D341Med (cell line): Measurements from ENCODE around the gene DNAJC4.

Experiments
- DNase-seq: peaks from one replicate; pipeline ENCODE4 v3.0.0; 2012; ENCODE audit warnings: low spot score

DNAJC4 gene

GRCh38 chr11:64229090-64229743 lies 1.1 kb upstream of the DNAJC4 start:
- DNase-seq, result no peak

DNA sequence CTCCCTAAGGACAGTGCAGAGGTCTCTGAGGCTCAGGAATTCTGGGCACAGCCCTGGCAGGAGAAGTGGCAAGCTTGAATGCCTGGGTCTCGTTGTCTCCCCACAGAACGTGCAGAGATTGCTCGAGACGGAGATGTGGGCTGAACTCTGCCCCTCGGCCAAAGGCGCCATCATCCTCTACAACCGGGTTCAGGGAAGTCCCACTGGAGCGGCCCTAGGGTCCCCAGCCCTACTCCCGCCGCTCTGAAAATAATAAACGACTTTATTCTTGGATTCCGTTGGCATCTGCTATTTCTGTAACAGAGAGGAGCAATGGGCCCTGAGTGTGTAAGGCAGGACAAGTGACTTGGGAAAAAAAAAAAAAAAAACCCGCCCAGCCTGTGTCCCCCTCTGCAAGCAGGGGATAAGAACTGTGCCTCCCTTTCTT lies 591 bp upstream of the DNAJC4 start:
- no peak for DNase-seq

GRCh38 chr11:64230985-64231365 lies 627 bp downstream of the DNAJC4 start:
- no peak for DNase-seq

DNA sequence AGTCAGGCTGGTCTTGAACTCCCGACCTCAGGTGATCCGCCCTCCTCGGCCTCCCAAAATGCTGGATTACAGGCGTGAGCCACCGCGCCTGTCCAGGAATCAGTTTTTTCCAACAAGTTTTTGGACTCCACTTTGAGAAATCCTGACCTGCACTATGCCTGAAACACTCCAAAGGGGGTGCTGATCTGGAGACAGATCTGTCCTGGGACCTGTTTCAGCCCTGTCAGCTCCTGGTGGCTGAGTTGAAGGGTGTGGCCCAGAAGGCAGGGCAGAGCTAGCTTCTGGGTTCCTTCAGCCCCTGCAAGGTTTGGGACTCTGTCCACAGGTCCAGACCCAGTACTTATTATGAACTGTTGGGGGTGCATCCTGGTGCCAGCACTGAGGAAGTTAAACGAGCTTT lies 1.2 kb downstream of the DNAJC4 start:
- DNase-seq, result no peak

DNA sequence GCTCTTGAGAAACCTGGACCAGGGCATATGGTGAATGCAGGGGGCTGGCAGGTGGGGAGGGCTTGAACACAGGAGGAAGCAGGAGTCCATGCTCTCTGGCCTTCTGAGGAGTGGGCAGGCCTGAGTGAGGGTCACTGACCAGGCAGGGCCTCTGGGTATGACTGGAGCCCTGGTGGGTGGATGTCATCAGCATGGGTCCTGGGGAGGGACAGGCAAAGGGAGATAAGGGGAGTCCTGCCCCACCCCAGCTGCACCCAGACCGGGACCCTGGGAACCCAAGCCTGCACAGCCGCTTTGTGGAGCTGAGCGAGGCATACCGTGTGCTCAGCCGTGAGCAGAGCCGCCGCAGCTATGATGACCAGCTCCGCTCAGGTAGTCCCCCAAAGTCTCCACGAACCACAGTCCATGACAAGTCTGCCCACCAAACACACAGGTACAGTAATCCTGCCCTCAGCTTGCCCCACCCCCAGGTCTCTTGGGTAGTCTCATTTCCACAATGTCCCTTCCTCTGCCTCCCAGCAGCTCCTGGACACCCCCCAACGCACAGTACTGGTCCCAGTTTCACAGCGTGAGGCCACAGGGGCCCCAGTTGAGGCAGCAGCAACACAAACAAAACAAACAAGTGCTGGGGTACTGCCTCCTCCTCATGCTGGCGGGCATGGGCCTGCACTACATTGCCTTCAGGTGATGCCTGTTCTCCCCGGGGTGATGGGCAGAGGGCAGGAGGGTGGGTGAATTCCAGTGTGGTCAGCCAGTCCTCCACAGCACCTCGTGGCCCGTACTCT lies 2.0 kb downstream of the DNAJC4 start:
- no peak for DNase-seq

DNA sequence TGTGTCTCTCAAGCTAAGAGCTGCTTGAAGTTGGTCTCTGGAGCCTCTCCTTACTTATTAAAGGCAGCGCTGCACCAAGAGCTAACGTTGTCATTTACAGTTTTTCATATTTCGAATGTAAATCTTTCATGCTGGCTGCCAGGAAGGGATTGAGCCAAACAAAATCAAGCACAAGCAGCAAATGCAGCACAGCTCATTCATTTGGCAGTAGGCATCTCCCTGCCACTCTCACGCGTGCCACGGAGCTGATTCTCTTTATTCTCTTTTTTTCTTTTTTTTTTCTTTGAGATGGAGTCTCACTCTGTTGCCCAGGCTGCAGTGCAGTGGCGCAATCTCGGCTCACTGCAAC lies 2.6 kb downstream of the DNAJC4 start:
- DNase-seq, result no peak

DNA sequence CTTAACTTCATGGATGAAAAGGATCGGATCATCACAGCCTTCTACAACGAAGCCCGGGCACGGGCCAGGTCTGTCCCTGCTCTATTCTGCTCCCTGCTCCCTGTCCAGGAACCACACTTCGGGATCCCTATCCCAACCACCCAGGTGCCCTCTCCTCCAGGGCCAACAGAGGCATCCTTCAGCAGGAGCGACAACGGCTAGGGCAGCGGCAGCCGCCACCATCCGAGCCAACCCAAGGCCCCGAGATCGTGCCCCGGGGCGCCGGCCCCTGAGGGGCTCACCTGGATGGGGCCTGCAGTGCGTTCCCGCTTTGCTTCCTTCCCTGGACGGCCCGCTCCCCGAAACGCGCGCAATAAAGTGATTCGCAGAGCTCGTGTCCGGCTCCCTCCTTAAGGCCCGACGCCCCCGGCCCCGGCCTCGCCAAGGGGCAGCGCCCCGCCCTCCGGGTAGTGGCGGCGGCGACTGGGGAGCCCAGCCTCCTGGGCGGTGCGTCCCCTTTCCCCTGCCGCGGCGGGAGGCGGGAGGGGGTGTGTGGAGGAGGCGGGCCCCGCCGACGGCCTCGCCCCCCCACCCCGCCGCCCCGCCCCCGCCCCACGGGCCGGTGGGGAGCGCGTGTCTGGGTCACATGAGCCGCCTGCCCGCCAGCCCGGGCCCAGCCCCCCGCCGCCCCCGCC lies 3.7 kb downstream of the DNAJC4 start, which contains the start of gene VEGFB:
TSS of gene VEGFB (plus strand) at position 672 of the 674 bp plus-strand sequence. CDS start 250 bp downstream, outside the sequence.
- DNase-seq, result peak; percentile 85

GRCh38 chr11:64234647-64235379 lies 4.5 kb downstream of the DNAJC4 start:
- DNase-seq, result peak; percentile 80

GRCh38 chr11:64235437-64236161 lies 5.3 kb downstream of the DNAJC4 start:
- DNase-seq, result no peak

DNA sequence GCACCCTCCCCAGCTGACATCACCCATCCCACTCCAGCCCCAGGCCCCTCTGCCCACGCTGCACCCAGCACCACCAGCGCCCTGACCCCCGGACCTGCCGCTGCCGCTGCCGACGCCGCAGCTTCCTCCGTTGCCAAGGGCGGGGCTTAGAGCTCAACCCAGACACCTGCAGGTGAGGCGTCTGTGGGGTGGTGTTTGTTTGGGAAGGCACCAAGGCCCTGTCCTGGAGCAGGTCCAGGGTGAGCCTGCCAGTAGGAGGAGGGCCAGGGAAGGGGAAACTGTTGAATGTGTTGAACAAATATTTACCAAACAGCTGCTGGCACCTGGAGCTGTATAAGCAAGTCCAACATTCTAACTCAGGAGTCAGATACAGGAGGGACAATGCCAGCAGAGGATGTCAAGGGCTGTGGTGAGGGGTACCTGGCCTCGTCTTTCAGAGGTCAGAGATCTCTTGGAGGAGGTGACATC lies 7.2 kb downstream of the DNAJC4 start:
- DNase-seq, result no peak

DNA sequence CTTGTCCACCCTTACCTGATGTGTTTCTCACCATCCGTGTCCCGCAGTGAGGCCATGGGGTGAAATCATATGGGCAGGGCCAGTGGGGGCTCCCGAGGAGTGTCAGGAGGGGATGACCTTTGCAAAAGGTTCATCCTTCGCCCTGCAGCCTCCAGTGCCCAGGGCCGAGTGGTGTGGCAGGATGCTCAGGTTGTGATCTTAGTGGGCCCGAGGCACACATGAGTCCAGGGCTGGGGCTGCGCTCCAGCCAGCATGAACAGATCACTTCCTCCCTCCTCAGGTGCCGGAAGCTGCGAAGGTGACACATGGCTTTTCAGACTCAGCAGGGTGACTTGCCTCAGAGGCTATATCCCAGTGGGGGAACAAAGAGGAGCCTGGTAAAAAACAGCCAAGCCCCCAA lies 7.7 kb downstream of the DNAJC4 start:
- no peak for DNase-seq

- no peak for DNase-seq
Measured at GRCh38 chr11:64238999-64239398, 8.7 kb downstream of the DNAJC4 start.

DNA sequence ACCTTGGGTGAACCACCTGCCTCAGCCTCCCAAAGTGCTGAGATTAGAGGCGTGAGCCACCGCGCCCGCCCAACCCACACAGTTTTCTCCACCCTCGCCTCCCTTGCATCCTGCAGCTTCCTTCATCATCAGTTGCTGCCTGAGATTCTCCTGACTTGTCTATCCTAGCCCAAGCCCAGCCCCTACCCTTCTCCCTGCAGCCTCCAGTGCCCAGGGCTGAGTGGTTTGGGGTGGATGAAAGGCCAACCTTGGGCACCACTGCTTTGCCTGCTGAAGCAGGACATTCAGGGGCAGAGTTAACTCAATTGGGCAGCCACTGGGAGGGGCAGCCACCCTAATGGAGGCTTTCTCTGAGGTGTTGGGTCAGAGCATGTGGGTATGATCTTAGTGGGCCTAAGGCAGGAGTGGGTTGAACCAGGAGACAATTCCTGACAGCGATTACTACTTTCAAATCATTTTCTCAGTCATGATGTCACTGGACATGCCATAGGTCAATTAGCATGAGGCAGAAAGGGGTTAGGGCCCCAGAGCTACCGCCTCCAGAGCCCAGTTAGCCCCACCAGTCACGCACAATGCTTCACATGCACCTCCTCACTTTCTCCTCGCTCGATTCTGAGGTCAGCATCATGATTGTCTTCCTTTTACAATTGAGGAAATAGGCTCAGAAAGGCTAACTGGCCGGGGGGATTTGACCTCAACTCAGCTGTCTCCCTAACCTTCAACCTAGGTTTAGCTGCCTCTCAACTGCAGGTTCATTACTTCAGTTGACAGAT lies 9.5 kb downstream of the DNAJC4 start:
- DNase-seq, result no peak

GRCh38 chr11:64240435-64241240 lies 10.3 kb downstream of the DNAJC4 start, which contains the start of gene FKBP2:
FKBP2 (plus strand) TSS chr11:64241095; CDS start chr11:64242388, 1,293 bp downstream.
- peak; percentile 98 for DNase-seq

- peak; percentile 94 for DNase-seq
Measured at GRCh38 chr11:64241241-64241490, 10.8 kb downstream of the DNAJC4 start.

- peak; percentile 50 for DNase-seq
Measured at GRCh38 chr11:64241491-64242374, 11.4 kb downstream of the DNAJC4 start.

DNA sequence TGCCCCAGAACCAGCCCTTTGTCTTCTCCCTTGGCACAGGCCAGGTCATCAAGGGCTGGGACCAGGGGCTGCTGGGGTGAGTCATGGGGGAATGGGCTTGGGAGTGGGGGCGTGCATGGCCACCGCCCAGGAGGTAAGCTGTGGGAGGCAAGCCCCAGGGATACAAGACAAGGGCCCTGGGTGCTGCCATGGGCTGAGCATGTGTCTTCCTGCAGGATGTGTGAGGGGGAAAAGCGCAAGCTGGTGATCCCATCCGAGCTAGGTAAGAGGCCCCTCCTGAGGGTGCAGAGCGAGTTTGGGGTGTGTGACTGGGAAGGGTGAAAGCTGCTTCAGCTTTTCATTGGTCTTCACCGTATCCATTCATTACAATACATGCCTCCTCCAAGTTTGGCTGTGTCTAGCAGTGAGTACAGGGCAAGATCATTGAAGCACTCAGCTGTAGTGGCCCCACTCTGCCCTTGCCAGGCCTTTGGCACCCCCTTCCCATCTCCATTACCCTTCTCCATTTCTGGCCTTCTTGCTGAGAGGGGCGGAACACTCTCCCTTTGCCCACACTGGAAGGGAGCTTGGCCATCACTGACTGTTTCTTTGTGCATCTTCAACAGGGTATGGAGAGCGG lies 13.0 kb downstream of the DNAJC4 start:
- DNase-seq, result no peak

GRCh38 chr11:64244107-64244506 lies 13.8 kb downstream of the DNAJC4 start:
- no peak for DNase-seq

DNA sequence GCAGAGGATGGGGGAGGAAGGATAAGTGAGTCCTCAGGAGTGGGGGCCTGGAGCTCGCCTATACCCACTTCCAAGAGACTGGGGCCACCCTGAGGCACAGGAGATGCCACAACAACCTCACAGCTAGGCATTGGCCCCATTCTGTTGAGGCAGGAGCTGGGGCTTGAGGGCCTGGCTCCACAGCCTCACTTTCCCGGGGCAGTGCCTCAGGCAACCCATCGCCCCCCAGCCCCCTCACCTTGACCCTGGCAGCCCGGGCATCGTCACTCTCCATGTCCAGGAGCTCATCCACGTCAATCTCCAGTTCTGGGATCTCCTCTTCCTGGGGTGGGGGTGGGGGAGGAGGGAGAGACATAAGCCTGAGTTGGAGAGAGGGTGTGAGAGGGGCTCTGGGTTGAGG lies 14.6 kb downstream of the DNAJC4 start:
- no peak for DNase-seq
